H1 (cell line): ENCODE data around the gene IL26. TPM values are rescaled to one million over a fixed set of nuclear protein-coding genes. Genes with fewer than 3 reads are reported as not detected.

Experiments
- CTCF ChIA-PET: fragments of 300-600 bp; sonication (Branson Sonifier 250); formaldehyde crosslinking; loops from one replicate; lab custom pipeline; 2021; ENCODE audit not compliant: partially characterized antibody; lab: Charles Lee
- POLR2A ChIA-PET: fragments of 300-600 bp; sonication (Branson Sonifier 250); formaldehyde crosslinking; loops from one replicate; lab custom pipeline; 2021; ENCODE audit warnings: inconsistent platforms; ENCODE audit not compliant: partially characterized antibody; lab: Charles Lee
- DNase-seq, 2 experiments: peaks; one replicate each; pipeline versions ENCODE4 v3.0.0 to v3.0.0-alpha.2; 2010 to 2022; ENCODE audit warnings: low spot score in 2 of 2, low read depth in 1 of 2, mixed read lengths in 1 of 2
- FAIRE-seq: peaks from 2 replicates; lab custom pipeline; 2011; peaks lifted over from hg19 to GRCh38; lab: Jason Lieb, UNC
- H2AFZ ChIP-seq: 2 replicates; pipeline ENCODE4 v1.8.1; 2012; ENCODE audit warnings: low read length, inconsistent platforms
- H2AK5ac ChIP-seq: 2 replicates; pipeline ENCODE4 v1.6.1; 2013; ENCODE audit warnings: low read depth, low read length
- H2BK120ac ChIP-seq: replicated peaks from 2 replicates; pipeline ENCODE3; 2013; ENCODE audit warnings: low read depth, low read length, inconsistent platforms
- H2BK12ac ChIP-seq: 2 replicates; pipeline ENCODE4 v1.6.1; 2013; ENCODE audit warnings: low read depth, low read length
- H2BK15ac ChIP-seq: 2 replicates; pipeline ENCODE4 v1.6.1; 2013; ENCODE audit warnings: low read length
- H2BK20ac ChIP-seq: 2 replicates; pipeline ENCODE4 v1.6.1; 2013; ENCODE audit warnings: low read length
- H2BK5ac ChIP-seq: 2 replicates; pipeline ENCODE4 v1.6.1; 2013; ENCODE audit warnings: low read depth, low read length
- H3K14ac ChIP-seq: 2 replicates; pipeline ENCODE4 v1.6.1; 2013; ENCODE audit warnings: inconsistent platforms; ENCODE audit not compliant: insufficient read length
- H3K18ac ChIP-seq: 2 replicates; pipeline ENCODE4 v1.6.1; 2013; ENCODE audit warnings: low read length; ENCODE audit errors: extremely low read depth
- H3K23ac ChIP-seq: 2 replicates; pipeline ENCODE4 v1.6.1; 2013; ENCODE audit warnings: inconsistent platforms; ENCODE audit not compliant: insufficient read length
- H3K23me2 ChIP-seq: 2 replicates; pipeline ENCODE4 v1.6.1; 2013; ENCODE audit warnings: low read depth, low read length
- H3K27ac ChIP-seq: 2 replicates; pipeline ENCODE4 v1.6.1; 2011; ENCODE audit warnings: low read depth, low read length, inconsistent platforms
- H3K27me3 ChIP-seq, 4 experiments: replicated peaks in 1 of 4; 1 replicate in 1 of 4; 2 replicates in 3 of 4; pipeline versions ENCODE4 v1.6.1 to v1.8.1; 2011 to 2013; ENCODE audit warnings: low read length in 3 of 4, mild to moderate bottlenecking in 3 of 4, inconsistent platforms in 2 of 4, mixed read lengths in 2 of 4, moderate library complexity in 1 of 4; ENCODE audit not compliant: control insufficient read depth in 3 of 4, insufficient read depth in 3 of 4; ENCODE audit errors: extremely low read depth in 1 of 4
- H3K36me3 ChIP-seq, 4 experiments: 2 replicates each; pipeline versions ENCODE4 v1.6.1 to v1.8.1; 2011 to 2013; ENCODE audit warnings: mild to moderate bottlenecking in 4 of 4, low read length in 3 of 4, moderate library complexity in 2 of 4, control low read depth in 1 of 4, inconsistent platforms in 1 of 4; ENCODE audit not compliant: insufficient read depth in 4 of 4, control insufficient read depth in 2 of 4
- H3K4ac ChIP-seq: replicated peaks from 2 replicates; pipeline ENCODE3; 2013; ENCODE audit warnings: low read length, low read depth, mixed read lengths, inconsistent platforms; ENCODE audit not compliant: insufficient read length
- H3K4me1 ChIP-seq, 4 experiments: replicated peaks in 1 of 4; 1 replicate in 1 of 4; 2 replicates in 3 of 4; pipeline versions ENCODE4 v1.6.1 to v1.8.1; 2011 to 2013; ENCODE audit warnings: low read length in 3 of 4, inconsistent platforms in 2 of 4, mixed read lengths in 1 of 4; ENCODE audit not compliant: insufficient read depth in 4 of 4, control insufficient read depth in 3 of 4
- H3K4me2 ChIP-seq, 2 experiments: 2 replicates each; pipeline versions ENCODE4 v1.6.1 to v1.8.1; 2011 to 2013; ENCODE audit warnings: low read depth in 2 of 2, low read length in 2 of 2, control low read depth in 1 of 2, inconsistent platforms in 1 of 2, mild to moderate bottlenecking in 1 of 2; ENCODE audit not compliant: insufficient read depth in 1 of 2
- H3K4me3 ChIP-seq, 4 experiments: fragments of 200-600, 300-600 bp in 1 of 4; sonication (generic), shearing (Covaris generic), sonication (Bioruptor Twin) in 1 of 4; 2 replicates each; pipeline versions ENCODE4 v1.5.1 to v1.8.1; 2011 to 2016; ENCODE audit warnings: low read length in 4 of 4, low read depth in 3 of 4, control low read depth in 2 of 4, inconsistent platforms in 2 of 4, mild to moderate bottlenecking in 2 of 4, mixed read lengths in 1 of 4, moderate library complexity in 1 of 4; ENCODE audit not compliant: insufficient read depth in 2 of 4; ENCODE audit errors: extremely low read depth in 1 of 4
- H3K56ac ChIP-seq: replicated peaks from 2 replicates; pipeline ENCODE3; 2013; ENCODE audit warnings: low read depth, mild to moderate bottlenecking, mixed read lengths, low read length, inconsistent platforms; ENCODE audit not compliant: insufficient read length
- H3K79me1 ChIP-seq: 2 replicates; pipeline ENCODE4 v1.6.1; 2013; ENCODE audit warnings: low read depth, low read length, control low read depth
- H3K79me2 ChIP-seq, 2 experiments: 2 replicates each; pipeline versions ENCODE4 v1.6.1 to v1.8.1; 2012 to 2013; ENCODE audit warnings: low read length in 2 of 2, mild to moderate bottlenecking in 2 of 2, inconsistent platforms in 1 of 2; ENCODE audit not compliant: insufficient read depth in 2 of 2, control insufficient read depth in 1 of 2
- H3K9ac ChIP-seq, 4 experiments: replicated peaks in 1 of 4; 1 replicate in 1 of 4; 2 replicates in 3 of 4; pipeline versions ENCODE4 v1.6.1 to v1.8.1; 2011 to 2013; ENCODE audit warnings: low read depth in 3 of 4, low read length in 3 of 4, control low read depth in 2 of 4, mild to moderate bottlenecking in 2 of 4, moderate library complexity in 2 of 4, inconsistent platforms in 1 of 4; ENCODE audit errors: extremely low read depth in 1 of 4
- H3K9me3 ChIP-seq, 2 experiments: 2 replicates each; pipeline versions ENCODE4 v1.6.1 to v1.8.1; 2012 to 2013; ENCODE audit warnings: mild to moderate bottlenecking in 2 of 2, moderate library complexity in 2 of 2, control low read depth in 1 of 2, inconsistent platforms in 1 of 2, low read depth in 1 of 2, low read length in 1 of 2, mixed read lengths in 1 of 2; ENCODE audit not compliant: insufficient read depth in 2 of 2
- H4K20me1 ChIP-seq, 2 experiments: replicated peaks in 1 of 2; 2 replicates each; pipeline versions ENCODE3 to v1.8.1; 2011 to 2013; ENCODE audit warnings: inconsistent platforms in 2 of 2, low read length in 2 of 2, mild to moderate bottlenecking in 1 of 2; ENCODE audit not compliant: insufficient read depth in 2 of 2, control insufficient read depth in 1 of 2
- H4K5ac ChIP-seq: 2 replicates; pipeline ENCODE4 v1.6.1; 2013; ENCODE audit warnings: low read length, low read depth, mixed read lengths, inconsistent platforms; ENCODE audit not compliant: insufficient read length
- H4K8ac ChIP-seq: 2 replicates; pipeline ENCODE4 v1.8.0; 2013; ENCODE audit warnings: mild to moderate bottlenecking, moderate library complexity, low read length, inconsistent platforms; ENCODE audit not compliant: insufficient read depth; ENCODE audit errors: extremely low read depth
- H4K91ac ChIP-seq: replicated peaks from 2 replicates; pipeline ENCODE3; 2013; ENCODE audit warnings: low read length, mixed read lengths, inconsistent platforms; ENCODE audit not compliant: insufficient read length
- ASH2L ChIP-seq: fragments of 200-600, 300-600 bp; sonication (generic); IDR thresholded peaks from one replicate; pipeline ENCODE4 v1.7.1; 2017; ENCODE audit warnings: low read length
- CEBPB ChIP-seq: IDR thresholded peaks from 2 replicates; pipeline ENCODE4 v1.6.1; 2012; ENCODE audit warnings: low read depth, low read length
- CREB1 ChIP-seq: IDR thresholded peaks from 2 replicates; pipeline ENCODE4 v1.6.1; 2012; ENCODE audit warnings: inconsistent platforms
- CTBP2 ChIP-seq: IDR thresholded peaks from 2 replicates; pipeline ENCODE4 v1.7.0; 2011; ENCODE audit warnings: borderline replicate concordance, mild to moderate bottlenecking, moderate library complexity, mixed read lengths, low read length; ENCODE audit not compliant: insufficient read depth, insufficient read length
- EGR1 ChIP-seq: IDR thresholded peaks from 2 replicates; pipeline ENCODE4 v1.6.1; 2011; ENCODE audit warnings: low read depth, low read length, borderline replicate concordance
- EP300 ChIP-seq, 2 experiments: IDR thresholded peaks; 1 replicate in 1 of 2; 2 replicates in 1 of 2; pipeline ENCODE4 v1.6.1; 2011 to 2012; ENCODE audit warnings: low read depth in 2 of 2, low read length in 2 of 2, mild to moderate bottlenecking in 2 of 2, borderline replicate concordance in 1 of 2, inconsistent platforms in 1 of 2, moderate library complexity in 1 of 2
- HDAC6 ChIP-seq: IDR thresholded peaks from one replicate; pipeline ENCODE4 v1.7.1; 2012; ENCODE audit warnings: low read depth, mild to moderate bottlenecking, inconsistent platforms, low read length, moderate library complexity
- KDM1A ChIP-seq: fragments of 200-600, 300-600 bp; sonication (generic); IDR thresholded peaks from 2 replicates; pipeline ENCODE4 v1.7.1; 2016; ENCODE audit warnings: mild to moderate bottlenecking, low read length, borderline replicate concordance
- KDM4A ChIP-seq: IDR thresholded peaks from one replicate; pipeline ENCODE4 v1.7.1; 2012; ENCODE audit warnings: low read depth, mild to moderate bottlenecking, moderate library complexity, low read length, inconsistent platforms; ENCODE audit not compliant: severe bottlenecking
- RFX5 ChIP-seq: IDR thresholded peaks from 2 replicates; pipeline ENCODE4 v1.6.1; 2011; ENCODE audit warnings: low read depth, low read length, improper control_type of control experiment, borderline replicate concordance
- SAP30 ChIP-seq: fragments of 300-600 bp; sonication (generic); IDR thresholded peaks from 2 replicates; pipeline ENCODE4 v1.7.1; 2012; ENCODE audit warnings: low read length, moderate library complexity, mild to moderate bottlenecking, inconsistent platforms; ENCODE audit not compliant: insufficient read depth, insufficient replicate concordance
- SP2 ChIP-seq: IDR thresholded peaks from 2 replicates; pipeline ENCODE4 v1.6.1; 2012; ENCODE audit warnings: mild to moderate bottlenecking, low read length, inconsistent platforms
- SP4 ChIP-seq: IDR thresholded peaks from 2 replicates; pipeline ENCODE4 v1.6.1; 2012; ENCODE audit warnings: low read length, inconsistent platforms
- TEAD4 ChIP-seq: IDR thresholded peaks from 2 replicates; pipeline ENCODE4 v1.6.1; 2012; ENCODE audit warnings: low read depth, low read length, inconsistent platforms, mixed read lengths
- YY1 ChIP-seq: IDR thresholded peaks from 2 replicates; pipeline ENCODE4 v1.6.1; 2011; ENCODE audit warnings: low read depth, mild to moderate bottlenecking, low read length
- ZNF274 ChIP-seq: IDR thresholded peaks from 2 replicates; pipeline ENCODE4 v1.7.0; 2012; ENCODE audit warnings: low read length, borderline replicate concordance; ENCODE audit errors: extremely low read depth
- polyA plus RNA-seq, 7 experiments: library from polyadenylated mRNA; depleted of rRNA in 3 of 7; stranded (reverse) in 5 of 7; unstranded in 2 of 7; fragments of >200 nt in 5 of 7; fragments of 200-250 nt in 2 of 7; gene quantifications; 1 replicate in 5 of 7; 2 replicates in 1 of 7; 4 replicates in 1 of 7; pipeline versions ENCODE4 v1.2.1 to v1.2.3, GENCODE V29; 2011 to 2013; ENCODE audit warnings: missing spikeins in 2 of 7, mixed read lengths in 2 of 7
- total RNA-seq: library from RNA; stranded (reverse); fragmentation: NEBNext Ultra II Directional; extraction: Animal tissue kit (Norgen Biotek cat#: 25700); gene quantifications from 2 replicates; pipeline ENCODE4 v1.2.1, GENCODE V29; 2021

Gene IL26
- total and polyA plus RNA-seq, 2 of the 8 experiments (the other 6 are each of a cell fraction or from before 2014, with no cell fraction given): not detected

DNA sequence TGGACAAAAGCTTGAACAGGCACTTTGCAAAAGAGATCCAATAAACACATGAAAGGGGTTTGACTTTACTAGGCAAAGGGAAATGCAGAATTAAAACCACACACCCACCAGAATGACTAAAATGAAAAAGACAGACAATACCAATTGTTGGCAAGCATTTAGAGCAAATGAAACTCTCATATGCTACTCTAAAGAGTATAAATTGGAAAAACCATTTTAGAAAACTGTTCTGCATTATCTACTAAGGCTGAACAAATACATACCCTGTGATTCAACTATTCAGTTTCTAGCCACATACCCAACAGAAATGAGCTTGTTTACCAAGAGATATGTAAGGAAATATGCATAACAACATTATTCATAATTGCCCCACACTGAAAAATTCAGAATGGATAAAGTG, 36.3 kb upstream of the IL26 start:
- H3K23me2 ChIP-seq: no peaks in the 10 kb centered on the region
- H2AFZ ChIP-seq: no peak overlapping the region
- no peaks in the 10 kb centered on the region for H3K79me1 ChIP-seq
- no peak overlapping the region for H2BK120ac ChIP-seq
- no peak overlapping the region for H4K8ac ChIP-seq
- no peak overlapping the region for H2BK12ac ChIP-seq
- H2AK5ac ChIP-seq: no peak overlapping the region
- no peak overlapping the region for H3K4me2 ChIP-seq
- H3K27me3 ChIP-seq: no peaks in the 10 kb centered on the region
- ChIA-PET CTCF (no interaction called here), POLR2A (no interaction called here)
- no peak overlapping the region for H3K18ac ChIP-seq
- H3K56ac ChIP-seq: no peak overlapping the region
- H4K91ac ChIP-seq: no peak overlapping the region
- no peaks in the 10 kb centered on the region for H3K9me3 ChIP-seq
- H3K36me3 ChIP-seq: no peaks in the 10 kb centered on the region
- no peak overlapping the region for H3K14ac ChIP-seq
- no peak overlapping the region for H3K9ac ChIP-seq
- DNase-seq (no peak), FAIRE-seq (no peak)
- H4K5ac ChIP-seq: no peak overlapping the region
- H2BK5ac ChIP-seq: no peak overlapping the region
- no peak overlapping the region for H3K23ac ChIP-seq
- no peaks in the 10 kb centered on the region for H3K79me2 ChIP-seq
- no peak overlapping the region for H3K4me3 ChIP-seq
- H3K4me1 ChIP-seq: 0 out of 7 replicates have a peak, but pooled peaks cover 0 to 3% (median 0%) of the 10 kb centered on the region in 4 experiments
- H3K27ac ChIP-seq: no peak overlapping the region
- H2BK15ac ChIP-seq: no peak overlapping the region
- H3K4ac ChIP-seq: no peak overlapping the region
- H2BK20ac ChIP-seq: no peak overlapping the region
- H4K20me1 ChIP-seq: no peaks in the 10 kb centered on the region
- TF ChIP-seq SP2: no peak
- TF ChIP-seq TEAD4: no peak
- no peak for TF ChIP-seq CREB1
- no peak for TF ChIP-seq SP4
- TF ChIP-seq ZNF274: no peak
- TF ChIP-seq HDAC6: no peak
- no peak for TF ChIP-seq CEBPB
- no peak for TF ChIP-seq EP300 (IDR thresholded peaks at IDR 0.05; ENCODE audit: borderline replicate concordance in 1 of 2, low read depth in 2 of 2, low read length in 2 of 2)
- no peak for TF ChIP-seq EGR1
- no peak for TF ChIP-seq ASH2L
- TF ChIP-seq CTBP2: no peak
- no peak for TF ChIP-seq RFX5
- TF ChIP-seq YY1: no peak
- TF ChIP-seq KDM4A: no peak
- no peak for TF ChIP-seq SAP30
- TF ChIP-seq KDM1A: no peak
